ENCODE results near the gene TAF6L. TPM values are rescaled to one million over a fixed set of nuclear protein-coding genes. Genes with fewer than 3 reads are reported as not detected.

Gene TAF6L
- total RNA-seq, 1 experiment from 2014 or later = 37.7 TPM

DNA sequence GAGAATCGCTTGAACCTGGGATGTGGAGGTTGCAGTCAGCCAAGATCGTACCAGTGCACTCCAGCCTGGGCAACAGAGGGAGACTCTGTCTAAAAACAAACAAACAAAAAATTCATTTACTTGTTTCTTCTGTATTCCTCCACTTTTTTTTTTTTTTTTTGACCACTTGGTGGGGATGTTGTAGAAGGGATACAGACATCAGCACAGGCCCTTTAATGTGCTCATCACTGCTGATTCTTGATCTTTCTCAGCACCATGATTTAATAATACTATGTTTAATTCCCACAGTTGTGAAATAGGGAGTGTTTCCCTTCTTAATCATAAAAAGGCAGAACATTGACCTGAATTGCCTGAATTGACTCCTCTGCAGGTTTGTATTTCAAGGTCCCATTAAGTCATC is 38.4 kb upstream of the TAF6L start:
- H3K14ac ChIP-seq (ENCODE audit: insufficient read depth, low read length) = no peak overlapping the region
- H3K23ac ChIP-seq (ENCODE audit: insufficient read length, low read depth, low read length) = no peak overlapping the region
- no peaks in the 10 kb centered on the region for H3K27me3 ChIP-seq (ENCODE audit: insufficient read depth, low read length)
- peaks cover 13 to 41% (median 31%) of the 10 kb centered on the region in 3 experiments; a peak in 6 of 7 replicates for H3K36me3 Mint-ChIP-seq (ENCODE audit: insufficient read depth in 1 of 3, low read depth in 3 of 3)
- peaks cover 11% of the 10 kb centered on the region for H3K23me2 ChIP-seq (ENCODE audit: insufficient read length, low read depth, low read length, poor library complexity, severe bottlenecking)
- no peak overlapping the region for H2AFZ ChIP-seq (ENCODE audit: low read length)
- H3K4me3 Mint-ChIP-seq = no peak overlapping the region
- H3K4ac ChIP-seq (ENCODE audit: low read depth, low read length) = no peak overlapping the region
- WGBS (ENCODE audit: extremely low coverage, insufficient read length, low lambda C conversion rate) = no CpG with 5 or more reads among the region's 2 CpGs
- DNase-seq = no peak
- TF ChIP-seq CTCF (conservative IDR thresholded peaks at IDR 0.05) = peak; percentile 53; the same call in 2 of the 3 replicates
- H4K8ac ChIP-seq (replicated peaks; ENCODE audit: insufficient read length, low read depth, low read length) = no peak overlapping the region
- no peak overlapping the region for H3K18ac ChIP-seq (ENCODE audit: insufficient read length, low read depth, low read length)
- no peak overlapping the region for H2BK120ac ChIP-seq (ENCODE audit: low read depth, low read length, poor library complexity, severe bottlenecking)
- H4K5ac ChIP-seq (ENCODE audit: insufficient read length, low read depth, low read length) = no peak overlapping the region
- no peaks in the 10 kb centered on the region for H3K79me1 ChIP-seq (ENCODE audit: insufficient read depth, low read depth, low read length, poor library complexity, severe bottlenecking)
- H2AK5ac ChIP-seq (ENCODE audit: insufficient read length, low read length) = no peak overlapping the region
- H3K4me1 Mint-ChIP-seq = peaks cover 3 to 9% of the 10 kb centered on the region in 2 experiments
- H3T11ph ChIP-seq (ENCODE audit: low read length) = no peak overlapping the region
- no peak overlapping the region for H3K9ac ChIP-seq (ENCODE audit: extremely low read depth, insufficient read length, low read length)
- H3K56ac ChIP-seq (ENCODE audit: insufficient read length, low read depth, low read length) = no peak overlapping the region
- H3K79me2 ChIP-seq (ENCODE audit: insufficient read depth, low read length) = peaks cover 7% of the 10 kb centered on the region; the same call in 1 of the 2 replicates
- H2BK5ac ChIP-seq (ENCODE audit: insufficient read length, low read length) = no peak overlapping the region
- no peak overlapping the region for H2BK20ac ChIP-seq (ENCODE audit: low read depth, low read length, poor library complexity, severe bottlenecking)
- no peak overlapping the region for H3K27ac Mint-ChIP-seq
- H3K9me3 ChIP-seq (ENCODE audit: control insufficient read depth, low read depth, low read length) = no peaks in the 10 kb centered on the region
- H2BK15ac ChIP-seq (ENCODE audit: low read depth, low read length) = no peak overlapping the region
- no peaks in the 10 kb centered on the region for H3K4me1 ChIP-seq (ENCODE audit: insufficient read depth, low read length)
- H4K91ac ChIP-seq (ENCODE audit: insufficient read length, low read depth, low read length) = no peak overlapping the region
- H3K27me3 Mint-ChIP-seq (ENCODE audit: low read depth) = no peaks in the 10 kb centered on the region
- H3K27ac ChIP-seq (ENCODE audit: insufficient read length, low read depth, low read length) = no peak overlapping the region
- no peaks in the 10 kb centered on the region for H3K9me3 Mint-ChIP-seq
- no peak overlapping the region for H2BK12ac ChIP-seq (ENCODE audit: insufficient read length, low read depth, low read length)
- no peaks in the 10 kb centered on the region for H4K20me1 ChIP-seq (ENCODE audit: control insufficient read depth, insufficient read depth, insufficient read length)
- H3K4me2 ChIP-seq (ENCODE audit: insufficient read depth, insufficient read length, low read length) = no peak overlapping the region
